Tibial nerve (tissue), 3 donors: ENCODE measurements around the gene ALDH7A1.

Experiments used
- CTCF ChIP-seq, 5 experiments: fragments of 200-600 bp in 3 of 5; fragments of 450-650 bp in 2 of 5; sonication (generic) in 3 of 5; IDR thresholded peaks; one replicate each; pipeline ENCODE4 v1.5.1; 2016 to 2019; ENCODE audit warnings: antibody characterized with exemption in 5 of 5, mild to moderate bottlenecking in 3 of 5, moderate library complexity in 2 of 5
- POLR2A ChIP-seq, 2 donors: fragments of 450-650 bp; IDR thresholded peaks; one replicate each; pipeline ENCODE4 v1.6.1; 2017; ENCODE audit warnings: antibody characterized with exemption in 2 of 2, mild to moderate bottlenecking in 2 of 2, moderate library complexity in 2 of 2

GRCh38 chr5:126531543-126532120, 63.4 kb downstream of the ALDH7A1 start:
- TF ChIP-seq CTCF (IDR thresholded peaks at IDR 0.05) (no peak), POLR2A (IDR thresholded peaks at IDR 0.05) (no peak)
